ENCODE results near the gene NTNG1.

Gene NTNG1

DNA sequence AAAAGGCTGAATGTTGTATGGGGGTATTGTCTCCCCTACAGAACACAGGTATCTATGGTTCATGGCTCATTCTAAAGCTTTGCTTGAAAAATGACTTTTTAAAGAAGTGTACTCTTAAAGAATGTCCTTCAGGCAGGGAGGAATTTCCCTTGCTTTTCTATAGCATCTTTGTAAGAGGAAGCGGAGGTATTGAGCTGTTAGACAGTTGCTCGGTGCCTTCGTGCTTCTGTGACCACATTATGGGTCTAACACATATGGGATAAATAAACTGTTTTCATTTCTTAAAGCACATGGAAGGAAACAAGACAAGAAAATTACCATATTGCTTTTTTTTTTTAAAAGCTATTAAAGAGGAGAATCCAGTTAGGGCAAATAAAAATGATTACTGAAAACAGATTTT, 182.9 kb downstream of the NTNG1 start:
- no peak for DNase-seq (ENCODE audit: low read depth in 2 of 2, low spot score in 1 of 2)

DNA sequence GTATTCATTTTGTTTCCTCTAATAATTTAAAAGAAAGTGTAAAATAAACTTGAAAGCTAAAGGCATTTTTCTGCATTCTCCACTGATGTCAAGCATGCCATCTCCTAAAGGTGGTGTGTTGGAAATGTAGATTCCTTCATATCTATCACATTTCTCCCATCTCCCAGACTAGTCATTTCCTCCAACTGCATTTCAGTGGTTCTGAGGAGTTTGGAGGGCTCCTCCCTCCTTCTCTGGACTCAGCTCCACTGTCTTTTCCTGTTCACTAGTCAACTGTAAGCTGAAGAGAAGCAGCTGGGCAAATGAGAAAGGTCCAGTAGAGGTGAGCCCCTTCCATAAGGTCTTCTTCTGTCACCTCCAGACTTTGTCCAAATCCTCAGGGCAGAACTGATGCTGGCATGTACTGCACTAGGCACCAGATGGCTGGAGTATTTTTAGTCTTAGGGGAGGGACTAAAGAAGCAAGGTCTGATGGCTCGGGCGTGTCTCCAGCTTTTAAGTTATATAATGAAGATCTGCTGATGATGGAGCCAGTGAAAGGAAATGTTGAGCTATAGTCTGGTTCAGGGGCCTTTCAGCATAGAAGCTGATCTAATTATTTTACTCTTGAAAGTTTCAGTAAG, 186.1 kb downstream of the NTNG1 start:
- no peak for DNase-seq (ENCODE audit: low read depth in 2 of 2, low spot score in 1 of 2)

DNA sequence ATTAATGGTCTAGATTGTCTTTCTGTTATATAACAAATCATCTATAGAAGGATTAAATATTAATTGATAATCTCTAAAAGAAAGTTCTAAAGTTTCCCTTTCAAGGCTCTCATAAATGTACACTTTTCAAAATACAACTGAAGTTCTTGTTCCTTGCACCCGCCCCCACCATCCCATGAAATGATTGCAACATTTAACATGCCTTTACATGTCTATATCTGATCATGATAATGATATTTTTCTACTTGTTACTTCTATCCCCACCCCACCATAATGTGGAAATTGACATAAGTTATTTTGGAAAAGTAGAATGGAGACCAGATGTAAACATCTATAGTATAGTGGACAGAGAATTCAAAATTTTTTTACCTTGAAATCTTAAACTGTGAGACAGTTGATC, 186.6 kb downstream of the NTNG1 start:
- no peak for DNase-seq (ENCODE audit: low read depth in 2 of 2, low spot score in 1 of 2)

DNA sequence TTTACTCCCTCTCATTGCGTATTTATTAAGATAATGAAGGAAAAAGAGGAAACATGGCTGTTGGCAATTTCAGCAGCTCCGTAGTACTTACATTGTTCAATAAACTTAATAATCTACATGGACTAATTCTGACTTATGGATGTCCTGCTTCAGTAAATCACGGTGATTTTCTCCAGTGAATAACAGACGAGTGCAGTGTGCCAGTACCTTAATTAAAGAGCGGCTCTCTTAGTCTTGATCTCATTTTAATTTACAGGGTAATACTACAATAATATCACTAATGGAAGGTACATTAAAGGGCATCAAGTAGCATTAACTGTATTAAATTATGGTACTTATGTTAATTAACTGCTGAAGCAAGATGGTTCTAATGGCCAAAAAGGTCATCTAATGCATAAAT, 187.2 kb downstream of the NTNG1 start:
- DNase-seq (ENCODE audit: low read depth in 2 of 2, low spot score in 1 of 2): no peak

DNA sequence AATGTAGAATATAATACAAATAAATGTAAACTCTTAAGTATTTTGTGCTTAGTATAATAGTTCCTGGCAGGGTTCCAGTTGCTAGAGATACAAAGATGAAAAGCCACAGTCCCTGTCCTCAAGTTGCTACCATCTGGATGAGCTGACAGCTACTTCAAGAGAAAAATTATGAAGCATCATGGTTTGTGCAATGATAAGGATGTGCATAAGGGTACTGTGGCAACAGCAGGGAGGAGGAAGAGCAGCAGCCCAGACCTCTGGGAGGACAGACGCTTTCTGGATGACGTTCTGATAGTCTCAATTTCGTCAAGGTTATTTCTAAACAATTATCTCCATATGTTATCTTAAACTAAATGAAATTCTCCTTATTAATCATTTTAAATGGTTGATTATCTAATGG, 198.9 kb downstream of the NTNG1 start:
- no peak for DNase-seq (ENCODE audit: low read depth in 2 of 2, low spot score in 1 of 2)

DNA sequence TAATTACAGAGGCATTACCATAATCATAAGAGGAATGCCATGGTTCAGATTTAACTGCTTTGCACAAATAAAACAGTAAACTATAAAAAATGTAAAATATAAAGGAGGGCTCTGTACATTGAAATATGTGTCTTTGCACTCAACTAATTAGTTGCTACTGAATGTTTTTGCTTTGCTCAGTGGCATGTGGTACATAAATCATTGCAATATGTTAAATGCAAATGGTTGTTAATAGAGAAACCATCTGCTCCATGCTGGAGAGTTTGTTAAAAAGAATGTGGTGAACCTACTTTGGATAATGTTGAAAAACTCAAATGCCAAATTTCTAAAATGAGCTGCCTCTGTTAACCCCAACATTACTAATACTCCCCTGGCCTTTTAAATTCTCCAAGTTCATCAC, 201.5 kb downstream of the NTNG1 start:
- DNase-seq (ENCODE audit: low read depth in 2 of 2, low spot score in 1 of 2): no peak

DNA sequence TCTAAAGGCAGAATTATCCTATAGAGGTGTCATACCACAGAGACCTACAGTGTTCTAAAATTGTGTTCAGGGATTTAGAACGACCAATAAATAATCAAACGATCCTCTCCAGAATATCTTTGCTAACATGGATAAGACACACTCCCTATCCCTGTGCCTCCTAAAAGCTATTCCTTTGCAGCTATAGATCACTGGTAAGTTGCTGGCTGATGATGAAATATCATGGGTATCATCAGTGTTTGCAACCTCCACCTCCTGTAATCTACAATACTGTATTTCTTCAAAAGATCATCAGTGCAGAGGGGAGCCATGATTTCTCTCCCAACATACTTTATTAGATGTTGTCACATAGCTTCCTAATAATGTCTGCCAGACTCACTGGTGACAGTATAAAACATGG, 201.9 kb downstream of the NTNG1 start:
- no peak for DNase-seq (ENCODE audit: low read depth in 2 of 2, low spot score in 1 of 2)

DNA sequence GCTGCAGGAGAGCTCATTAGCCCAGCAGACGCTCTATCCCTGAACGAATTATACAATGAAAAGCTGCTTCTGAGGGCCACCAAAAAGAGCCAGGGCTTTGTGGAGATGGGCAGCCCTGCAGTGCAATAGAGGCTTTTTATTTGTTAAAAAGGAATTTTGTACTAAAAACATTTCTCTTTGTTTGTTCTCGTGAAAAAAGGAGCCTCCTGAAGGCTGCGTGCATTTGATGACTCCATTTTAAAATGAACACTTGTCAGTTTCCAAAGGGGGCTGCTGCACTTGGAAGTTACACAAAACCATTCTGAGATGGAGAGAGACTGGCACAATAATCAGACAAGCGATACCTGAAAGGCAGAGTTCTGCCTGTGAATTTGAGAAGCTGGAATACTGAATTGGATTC, 202.8 kb downstream of the NTNG1 start:
- DNase-seq (ENCODE audit: low read depth in 2 of 2, low spot score in 1 of 2): no peak

DNA sequence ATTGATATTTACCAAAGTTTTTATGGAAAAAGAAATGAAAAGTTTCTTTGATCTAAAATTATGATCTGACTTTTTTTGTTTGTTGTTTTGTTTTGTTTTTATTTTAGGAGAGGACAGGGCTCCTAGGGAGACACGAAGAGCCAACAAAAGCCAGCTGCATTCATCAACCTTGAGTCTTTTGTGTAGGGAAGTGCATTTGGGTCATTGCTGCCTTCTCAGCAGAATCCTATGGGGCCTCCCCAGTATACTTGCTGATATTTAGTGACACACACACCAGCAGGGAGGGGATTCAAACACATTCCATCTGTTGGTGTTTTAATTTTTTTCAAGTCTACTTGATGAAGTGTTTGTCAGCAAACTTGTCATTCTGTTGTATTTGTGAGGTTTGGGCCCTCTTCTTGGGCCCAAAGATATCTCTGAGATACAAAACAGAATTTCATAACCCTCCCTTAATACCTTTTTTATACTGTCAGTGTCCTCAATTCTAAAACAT, 203.5 kb downstream of the NTNG1 start:
- no peak for DNase-seq (ENCODE audit: low read depth in 2 of 2, low spot score in 1 of 2)

DNA sequence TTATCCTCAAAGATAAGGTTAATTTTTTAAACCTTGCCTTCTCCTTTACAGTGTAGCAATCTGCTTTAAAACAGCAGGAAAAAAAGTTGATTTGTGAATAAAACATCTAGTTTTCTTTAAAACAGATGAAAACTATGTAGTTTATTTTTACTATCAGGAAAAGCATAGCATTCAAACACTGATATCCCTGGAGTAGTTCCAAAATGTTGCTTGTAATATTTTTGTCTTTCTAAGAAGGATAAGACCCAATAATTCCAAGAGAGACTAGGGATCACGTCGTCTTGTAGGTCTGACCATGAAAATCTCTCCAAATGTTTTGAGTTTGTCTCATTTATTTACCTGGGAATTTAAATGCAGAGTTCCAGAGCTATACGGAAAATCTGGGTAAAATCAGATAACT, 204.0 kb downstream of the NTNG1 start:
- no peak for DNase-seq (ENCODE audit: low read depth in 2 of 2, low spot score in 1 of 2)

DNA sequence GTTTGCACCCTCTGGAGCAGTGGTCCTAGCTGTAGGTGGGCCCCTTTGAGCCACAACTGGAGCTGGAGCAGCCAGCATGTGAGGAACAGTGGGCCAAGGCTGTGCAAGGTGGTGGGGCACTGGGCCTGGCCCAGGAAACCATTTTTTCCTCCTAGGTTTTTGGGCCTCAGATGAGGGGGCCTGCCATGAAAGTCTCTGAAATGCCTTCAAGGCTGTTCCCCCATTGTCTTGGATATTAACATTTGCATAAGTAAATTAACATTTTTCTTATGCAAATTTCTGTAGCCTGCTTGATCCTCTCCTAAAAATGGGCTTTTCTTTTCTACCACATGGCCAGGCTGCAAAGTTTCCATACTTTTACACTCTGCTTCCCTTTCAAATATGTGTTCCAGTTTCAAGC, 212.0 kb downstream of the NTNG1 start:
- DNase-seq (ENCODE audit: low read depth in 2 of 2, low spot score in 1 of 2): no peak

DNA sequence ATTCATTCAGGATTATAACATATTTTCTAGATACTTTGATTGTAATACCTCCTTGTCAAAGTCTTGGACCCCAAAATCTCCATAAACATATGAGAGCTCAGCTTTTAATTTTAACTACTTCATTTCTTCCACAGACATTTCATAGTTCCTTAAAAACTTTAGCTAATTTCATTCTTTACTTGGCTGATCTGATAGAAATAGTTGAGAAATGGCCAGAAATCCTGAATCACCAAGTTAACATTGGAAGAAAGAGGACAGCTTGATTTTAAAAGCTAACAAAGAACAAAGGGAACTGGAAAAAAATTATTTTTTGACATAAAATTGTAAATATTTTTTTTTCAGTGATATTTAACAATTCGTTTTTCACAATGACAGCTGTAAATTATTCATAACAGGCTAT, 216.5 kb downstream of the NTNG1 start:
- no peak for DNase-seq (ENCODE audit: low read depth in 2 of 2, low spot score in 1 of 2)

DNA sequence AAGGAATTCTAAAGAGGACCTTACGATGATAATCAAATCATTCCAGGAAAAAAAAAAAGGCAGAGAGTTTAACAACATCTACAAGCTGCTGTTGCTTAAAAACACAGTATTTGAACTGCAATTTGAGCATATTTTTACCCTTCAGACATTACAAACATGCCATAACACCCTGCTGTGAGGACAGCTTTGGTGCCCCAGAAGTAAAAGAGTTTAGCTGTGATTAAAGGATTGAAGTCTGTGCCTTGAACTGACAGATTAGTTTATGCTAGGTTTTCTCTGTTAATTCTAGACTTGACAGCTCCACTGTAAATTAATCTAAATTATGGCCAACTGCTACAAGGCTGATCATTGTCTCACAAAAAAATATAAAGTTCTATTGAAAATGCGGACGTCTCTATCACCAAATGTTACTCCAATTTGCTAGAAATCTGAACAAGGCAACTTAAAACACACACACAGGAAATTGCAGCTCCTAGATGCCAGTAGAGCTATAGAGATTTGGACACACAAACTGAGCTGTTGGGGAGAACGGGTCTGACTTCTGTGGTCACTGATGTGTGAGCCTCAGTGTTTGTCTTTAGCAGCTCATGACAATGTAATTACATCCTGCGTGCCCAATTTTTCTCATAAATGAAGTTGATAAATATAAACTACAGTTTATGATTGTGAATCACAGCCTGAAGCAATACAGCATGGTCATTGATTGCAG, 217.9 kb downstream of the NTNG1 start:
- DNase-seq (ENCODE audit: low read depth in 2 of 2, low spot score in 1 of 2): no peak

DNA sequence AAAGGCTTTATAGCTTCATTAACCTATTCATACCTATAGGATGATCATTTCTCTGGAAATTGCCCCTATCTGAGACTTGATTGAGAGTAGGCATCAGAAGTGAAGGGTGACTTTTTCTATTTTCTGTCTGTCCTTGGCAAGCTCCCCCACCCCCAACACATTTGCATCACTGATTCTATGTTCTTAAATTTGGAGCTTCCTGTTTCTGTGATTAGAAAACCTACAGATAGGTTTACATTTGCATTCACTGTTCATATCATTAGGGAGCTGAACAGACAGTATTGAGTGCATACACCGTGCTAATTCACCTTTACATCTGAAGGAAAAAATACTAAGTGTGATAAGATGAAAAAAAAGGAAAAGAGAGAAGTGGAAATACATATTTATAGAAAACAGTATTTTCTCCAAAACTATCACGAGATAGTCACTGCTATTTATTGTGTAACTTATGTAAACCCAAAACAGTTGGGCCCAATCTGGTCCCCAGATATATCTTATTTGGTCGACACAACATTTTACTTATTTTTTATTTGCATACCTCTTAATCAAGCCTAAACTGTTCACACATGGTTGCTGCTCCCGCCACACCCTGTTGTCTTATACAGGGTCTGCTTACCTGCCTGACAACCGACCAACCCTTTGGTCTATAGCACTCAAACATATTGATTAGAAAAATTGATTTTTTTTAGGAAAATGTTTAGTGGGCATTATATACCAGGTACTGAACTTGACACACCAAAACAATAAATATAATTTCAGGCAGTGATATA, 218.8 kb downstream of the NTNG1 start:
- no peak for DNase-seq (ENCODE audit: low read depth in 2 of 2, low spot score in 1 of 2)

DNA sequence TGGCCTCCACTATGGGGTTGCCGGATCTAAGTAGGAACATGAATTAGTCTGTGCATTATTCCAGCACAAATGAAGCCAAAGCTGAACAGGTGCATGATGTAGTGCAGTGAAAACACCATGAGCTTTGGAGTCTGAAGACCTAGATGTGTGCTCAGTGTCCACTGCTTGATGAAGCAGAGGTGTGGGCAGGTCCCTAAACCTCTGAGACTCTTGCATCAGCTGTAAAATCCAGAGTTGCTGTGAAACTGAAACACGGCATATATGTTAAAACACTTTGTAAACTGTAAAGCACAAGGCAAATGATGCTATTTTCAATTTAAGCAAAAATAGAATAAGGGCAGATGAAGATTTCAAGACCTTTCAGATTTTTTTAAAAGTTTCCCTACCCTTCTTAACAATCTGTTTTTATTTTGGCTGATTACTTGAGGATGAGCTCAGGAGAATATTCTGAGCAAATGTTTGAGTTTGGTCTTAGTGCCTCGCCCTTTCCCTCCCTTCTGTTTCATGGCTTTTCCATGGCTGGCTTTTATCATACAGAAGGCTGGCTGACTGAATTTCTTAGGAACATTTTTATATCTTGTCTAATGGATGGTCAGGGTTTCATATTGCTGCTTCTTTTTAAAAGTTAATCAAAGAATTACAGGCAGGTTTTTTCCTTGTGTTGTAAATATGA, 221.8 kb downstream of the NTNG1 start:
- DNase-seq (ENCODE audit: low read depth in 2 of 2, low spot score in 1 of 2): no peak

DNA sequence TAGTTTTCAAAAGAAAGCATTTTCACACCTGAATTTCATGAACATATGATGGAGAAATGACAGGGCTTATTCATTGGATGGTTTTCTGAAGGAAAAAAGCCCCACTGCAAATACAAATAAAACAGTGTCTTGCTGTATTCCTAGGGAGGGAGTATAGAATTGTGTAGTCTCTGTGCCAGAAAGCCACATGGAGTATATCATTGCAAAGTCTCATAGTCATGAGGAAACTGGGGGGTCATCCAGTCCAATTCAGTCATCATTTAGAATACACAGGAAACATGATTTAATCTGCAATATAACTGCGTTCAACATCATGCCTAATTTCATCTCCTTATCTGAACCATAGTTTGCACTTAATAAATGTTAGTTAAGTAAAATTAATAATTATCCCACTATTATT, 222.3 kb downstream of the NTNG1 start:
- DNase-seq (ENCODE audit: low read depth in 2 of 2, low spot score in 1 of 2): no peak

DNA sequence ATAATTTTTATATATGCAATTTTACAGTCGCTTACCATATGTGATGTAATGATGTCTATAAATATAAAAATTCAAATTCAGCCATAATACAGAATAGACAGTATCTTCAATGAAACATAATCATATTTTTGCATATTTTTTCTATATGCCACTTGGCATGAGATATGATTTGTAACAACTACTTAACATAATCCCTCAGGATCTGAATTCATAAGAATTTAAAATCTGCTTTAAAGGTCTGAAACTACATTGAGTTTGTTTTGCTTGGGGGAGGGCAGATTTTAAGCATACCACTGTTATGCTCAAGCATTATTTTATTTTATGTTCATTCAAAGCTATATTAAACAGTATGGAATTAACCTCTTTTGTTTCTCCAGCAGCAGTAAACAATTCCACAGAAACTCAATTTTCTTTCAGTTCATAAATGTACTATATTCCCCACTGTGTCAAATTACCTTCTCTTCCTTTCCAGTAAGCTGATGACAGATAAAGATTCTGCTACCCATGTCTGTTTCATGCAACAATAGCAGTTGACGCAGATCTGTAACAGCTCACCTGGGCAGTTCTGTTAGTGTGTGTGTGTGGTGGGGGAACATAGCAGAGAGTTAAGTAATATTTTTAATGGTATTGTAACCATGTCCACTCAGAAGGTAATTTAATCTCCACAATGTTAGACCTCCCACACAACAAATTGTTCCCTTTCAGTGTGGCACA, 224.8 kb downstream of the NTNG1 start:
- DNase-seq (ENCODE audit: low read depth in 2 of 2, low spot score in 1 of 2): no peak

DNA sequence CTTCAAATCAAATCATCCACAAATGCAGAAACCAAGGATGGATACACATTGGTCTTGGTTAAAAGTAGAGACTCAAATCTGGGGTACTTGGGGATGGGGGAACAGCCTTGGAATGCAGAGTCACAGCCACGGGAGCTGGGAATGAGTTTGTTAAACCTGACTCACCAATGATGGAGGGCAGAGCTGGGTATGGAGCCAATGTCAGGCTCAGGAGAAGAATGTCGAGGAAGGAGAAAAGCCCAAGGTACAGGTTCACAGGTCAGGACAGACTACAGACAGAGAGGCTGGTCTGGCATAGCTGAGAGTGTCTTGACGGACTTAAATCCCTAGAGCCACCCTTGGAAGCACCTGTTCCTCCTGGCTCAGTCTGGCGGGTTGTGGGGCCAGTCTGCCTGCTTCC, 237.6 kb downstream of the NTNG1 start:
- DNase-seq (ENCODE audit: low read depth in 2 of 2, low spot score in 1 of 2): no peak

DNA sequence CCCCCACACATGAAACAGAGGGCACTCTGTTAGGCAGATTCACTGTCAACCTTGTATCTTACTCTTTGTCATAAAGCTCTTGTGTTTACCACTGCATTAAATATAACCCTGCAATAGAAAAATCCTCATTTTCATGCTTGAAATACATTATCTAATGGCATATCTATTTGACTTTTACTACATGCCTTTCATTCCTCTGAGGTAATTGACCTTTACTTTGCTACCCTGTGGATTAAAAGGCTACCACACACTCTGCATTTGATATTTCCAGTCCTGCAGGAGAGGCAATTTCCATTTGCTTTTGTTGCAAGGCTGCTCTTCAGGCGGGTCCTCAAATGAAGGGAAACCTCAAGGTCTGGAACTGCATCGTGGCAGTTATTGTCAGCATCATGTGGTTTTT, 238.0 kb downstream of the NTNG1 start:
- DNase-seq (ENCODE audit: low read depth in 2 of 2, low spot score in 1 of 2): no peak

DNA sequence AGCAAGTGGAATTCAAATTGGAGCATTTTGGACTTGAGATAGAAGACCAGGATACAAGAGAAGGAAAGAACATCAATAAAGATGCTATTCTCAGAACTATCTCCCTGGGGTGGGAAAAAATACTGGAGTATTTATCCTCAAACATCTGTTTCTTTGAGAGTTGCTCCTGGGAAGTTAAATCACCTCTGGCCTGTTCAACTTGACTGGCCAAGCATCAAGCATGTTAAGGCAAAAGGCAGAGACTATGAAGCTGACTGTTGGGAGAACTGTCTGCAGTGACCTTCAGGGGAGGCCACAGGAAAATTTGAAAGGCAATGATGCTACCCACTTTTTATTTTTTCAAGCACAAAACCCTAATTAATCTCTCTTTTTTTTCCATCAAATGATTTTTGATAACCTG, 239.0 kb downstream of the NTNG1 start:
- no peak for DNase-seq (ENCODE audit: low read depth in 2 of 2, low spot score in 1 of 2)
